Measurements from ENCODE around the gene CDKN2C.
"Not testable (repeated sequence)": the region's sequence is repeated elsewhere in the genome, so short reads cannot be mapped to it uniquely, and the experiment has no call there.

Gene CDKN2C

DNA sequence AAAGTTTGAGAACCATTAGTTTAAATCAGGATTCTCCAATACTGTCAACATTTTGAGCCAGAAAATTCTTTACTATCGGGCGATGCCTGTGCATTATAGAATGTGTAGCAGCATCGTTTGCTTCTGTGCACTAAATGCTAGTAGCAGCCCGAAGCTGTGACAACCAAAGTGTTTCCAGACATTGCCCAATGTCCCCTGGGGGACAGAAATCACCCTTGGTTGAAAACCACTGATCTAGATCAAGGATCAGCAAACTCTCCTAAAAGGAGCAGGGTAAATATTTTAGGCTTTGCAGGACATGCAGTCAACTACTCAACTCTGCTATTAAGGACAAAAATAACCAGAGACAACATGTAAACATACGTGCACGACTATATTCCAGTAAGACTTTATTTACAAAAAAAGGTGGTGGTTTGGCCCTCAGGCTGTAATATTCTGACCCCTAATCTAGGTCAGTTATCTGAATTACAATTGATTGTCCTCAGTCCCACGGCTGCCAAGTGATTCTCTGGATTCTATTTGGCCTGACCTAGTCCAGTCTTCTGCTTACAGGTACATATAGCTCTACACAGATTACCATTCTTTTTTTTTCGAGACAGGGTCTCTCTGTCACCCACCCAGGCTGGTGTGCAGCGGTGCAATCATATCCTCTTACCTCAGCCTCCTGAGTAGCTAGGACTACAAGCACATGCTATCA is 20.6 kb upstream of the CDKN2C start:
- TF ChIP-seq, protein P1, sequence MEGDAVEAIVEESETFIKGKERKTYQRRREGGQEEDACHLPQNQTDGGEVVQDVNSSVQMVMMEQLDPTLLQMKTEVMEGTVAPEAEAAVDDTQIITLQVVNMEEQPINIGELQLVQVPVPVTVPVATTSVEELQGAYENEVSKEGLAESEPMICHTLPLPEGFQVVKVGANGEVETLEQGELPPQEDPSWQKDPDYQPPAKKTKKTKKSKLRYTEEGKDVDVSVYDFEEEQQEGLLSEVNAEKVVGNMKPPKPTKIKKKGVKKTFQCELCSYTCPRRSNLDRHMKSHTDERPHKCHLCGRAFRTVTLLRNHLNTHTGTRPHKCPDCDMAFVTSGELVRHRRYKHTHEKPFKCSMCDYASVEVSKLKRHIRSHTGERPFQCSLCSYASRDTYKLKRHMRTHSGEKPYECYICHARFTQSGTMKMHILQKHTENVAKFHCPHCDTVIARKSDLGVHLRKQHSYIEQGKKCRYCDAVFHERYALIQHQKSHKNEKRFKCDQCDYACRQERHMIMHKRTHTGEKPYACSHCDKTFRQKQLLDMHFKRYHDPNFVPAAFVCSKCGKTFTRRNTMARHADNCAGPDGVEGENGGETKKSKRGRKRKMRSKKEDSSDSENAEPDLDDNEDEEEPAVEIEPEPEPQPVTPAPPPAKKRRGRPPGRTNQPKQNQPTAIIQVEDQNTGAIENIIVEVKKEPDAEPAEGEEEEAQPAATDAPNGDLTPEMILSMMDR (conservative IDR thresholded peaks at IDR 0.05; ENCODE audit: control insufficient read depth, insufficient read depth, low read depth, low read length), result no peak

DNA sequence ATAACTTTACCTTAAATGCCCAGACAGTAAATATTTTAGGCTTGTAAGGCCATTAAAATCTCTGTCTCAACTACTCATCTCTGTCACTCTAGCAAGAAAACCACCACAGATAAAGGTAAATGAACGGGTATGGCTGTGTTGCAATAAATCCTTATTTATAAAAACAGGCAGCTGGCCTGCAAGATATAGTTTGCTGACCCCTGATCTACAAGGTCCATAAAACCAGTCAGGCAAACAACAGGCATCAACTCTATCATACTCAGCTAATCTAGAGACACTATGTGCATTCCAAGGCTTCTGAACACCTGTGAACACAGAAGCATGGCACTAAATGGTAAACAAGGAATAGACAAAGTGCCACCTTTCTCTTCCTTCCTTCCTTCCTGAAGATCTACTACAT is 19.6 kb upstream of the CDKN2C start:
- DNase-seq (ENCODE audit: low read depth), result no peak
- TF ChIP-seq, protein P1 (conservative IDR thresholded peaks at IDR 0.05; ENCODE audit: control insufficient read depth, insufficient read depth, low read depth, low read length), result no peak
- no peak overlapping the region for H3K4me3 ChIP-seq (ENCODE audit: control insufficient read depth, low read depth, low read length)

More for the DNA sequence above, 20.6 kb upstream of the CDKN2C start:
- H3K4me3 ChIP-seq (ENCODE audit: control insufficient read depth, low read depth, low read length), result no peak overlapping the region
- peak; percentile 2 for DNase-seq (ENCODE audit: low read depth)

DNA sequence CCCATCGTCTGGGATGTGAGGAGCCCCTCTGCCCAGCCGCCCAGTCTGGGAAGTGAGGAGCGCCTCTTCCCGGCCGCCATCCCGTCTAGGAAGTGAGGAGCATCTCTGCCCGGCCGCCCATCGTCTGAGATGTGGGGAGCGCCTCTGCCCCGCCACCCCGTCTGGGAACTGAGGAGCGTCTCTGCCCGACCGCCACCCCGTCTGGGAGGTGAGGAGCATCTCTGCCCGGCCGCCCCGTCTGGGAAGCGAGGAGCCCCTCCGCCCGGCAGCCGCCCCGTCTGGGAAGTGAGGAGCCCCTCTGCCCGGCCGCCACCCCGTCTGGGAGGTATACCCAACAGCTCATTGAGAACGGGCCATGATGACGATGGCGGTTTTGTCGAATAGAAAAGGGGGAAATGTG is 17.5 kb upstream of the CDKN2C start:
- DNase-seq (ENCODE audit: low read depth); H3K4me3 ChIP-seq (ENCODE audit: control insufficient read depth, low read depth, low read length): not testable (repeated sequence)

DNA sequence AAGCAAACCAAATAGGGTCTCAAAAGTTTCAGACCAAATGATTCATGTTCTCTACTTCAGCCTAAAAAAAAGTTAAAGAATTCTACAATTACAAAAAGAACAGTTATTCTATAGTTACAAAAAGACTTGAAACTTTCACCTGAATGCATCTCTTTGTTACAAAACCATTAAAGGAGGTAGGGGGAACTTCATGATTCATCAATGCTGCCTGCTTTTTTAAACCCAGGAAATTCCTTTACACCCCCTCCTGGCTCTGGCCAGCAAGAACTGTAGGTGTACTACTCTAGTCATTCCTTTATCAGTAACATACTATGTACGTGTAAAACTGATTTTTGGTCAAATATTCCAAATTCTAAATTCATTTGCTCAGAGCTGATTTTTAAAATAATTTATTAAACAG is 14.9 kb upstream of the CDKN2C start:
- no peak for DNase-seq (ENCODE audit: low read depth)
- no peak overlapping the region for H3K4me3 ChIP-seq (ENCODE audit: control insufficient read depth, low read depth, low read length)
- TF ChIP-seq, protein P1 (conservative IDR thresholded peaks at IDR 0.05; ENCODE audit: control insufficient read depth, insufficient read depth, low read depth, low read length), result no peak

DNA sequence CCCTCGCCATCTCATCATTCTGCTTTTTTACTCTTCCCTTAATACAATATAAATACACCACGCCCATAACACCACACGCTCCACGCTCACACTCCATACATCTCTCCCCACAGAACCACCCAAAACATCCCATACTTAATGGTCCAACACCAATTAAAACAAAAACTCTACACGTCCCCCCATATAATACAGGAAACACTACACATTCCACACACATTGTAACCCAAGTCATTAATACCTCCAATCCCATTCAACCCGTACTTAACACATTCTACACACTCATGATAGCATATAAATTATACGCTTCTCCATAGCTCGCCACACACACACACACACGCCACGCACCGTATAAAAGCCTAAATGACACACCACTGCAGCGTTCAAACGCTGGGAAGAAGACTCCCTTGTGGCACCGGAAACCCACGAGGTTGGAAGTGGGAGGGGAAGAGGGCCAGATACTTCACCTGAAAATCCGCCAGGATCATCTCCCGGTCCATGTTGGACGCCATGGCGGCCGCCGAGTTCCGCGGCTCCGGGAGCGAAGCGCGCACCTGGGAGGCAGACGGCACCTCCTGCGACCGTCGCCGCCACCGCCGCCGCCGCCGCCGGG is 10.6 kb upstream of the CDKN2C start:
- DNase-seq (ENCODE audit: low read depth), result peak; percentile 46
- H3K4me3 ChIP-seq (ENCODE audit: control insufficient read depth, low read depth, low read length), result peak overlapping the region; percentile 96
- TF ChIP-seq, protein P1 (conservative IDR thresholded peaks at IDR 0.05; ENCODE audit: control insufficient read depth, insufficient read depth, low read depth, low read length), result no peak

DNA sequence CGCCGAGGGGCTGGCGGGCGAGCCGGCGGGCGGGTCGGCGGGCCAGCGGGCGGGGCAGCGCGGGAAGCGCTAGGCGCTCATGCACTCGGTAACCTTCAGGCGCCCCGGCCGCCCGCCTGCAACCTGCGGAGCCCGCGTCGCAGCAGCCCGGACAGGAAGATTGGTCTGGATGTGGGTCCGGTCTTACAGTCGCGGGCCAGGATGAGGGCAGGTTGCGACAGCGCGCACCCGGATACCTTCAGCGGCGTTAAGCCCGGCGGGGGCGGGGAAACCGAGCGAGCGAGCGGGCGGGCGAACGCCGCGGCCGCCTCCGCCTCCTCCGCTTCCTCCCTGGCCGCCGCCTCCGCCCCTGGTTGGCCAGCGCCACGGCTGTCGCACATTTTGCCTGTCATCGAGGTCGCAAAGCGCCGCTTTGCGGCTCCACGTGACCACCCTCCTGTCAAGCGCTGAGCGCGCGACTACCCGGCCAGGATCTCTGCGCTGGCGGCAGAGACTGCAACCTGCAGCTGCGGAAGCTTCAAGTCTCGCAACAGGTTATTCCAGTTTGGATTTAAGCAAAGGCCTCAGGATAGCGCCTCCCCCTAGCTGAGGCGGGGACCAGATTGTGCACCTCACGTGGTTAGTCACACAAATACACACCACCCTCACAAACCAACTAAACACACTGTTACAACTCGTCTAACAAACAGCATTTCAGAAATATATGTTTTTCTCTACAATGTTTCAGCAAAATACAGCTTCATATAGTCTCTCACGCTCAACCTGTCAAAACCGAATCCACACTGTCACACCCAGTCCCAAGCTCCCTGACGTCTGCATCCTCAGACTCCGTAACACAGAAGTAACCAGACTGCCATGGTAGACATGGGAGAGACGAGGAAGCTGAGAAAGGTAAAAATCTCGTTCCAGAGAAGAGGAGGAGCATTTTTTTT is 9.9 kb upstream of the CDKN2C start, which contains the start of gene FAF1:
TSS of gene FAF1 (minus strand) at position 355 of the 932 bp plus-strand sequence. CDS start 456 bp downstream, outside the sequence.
- peak; percentile 95 for DNase-seq (ENCODE audit: low read depth)
- TF ChIP-seq, protein P1 (conservative IDR thresholded peaks at IDR 0.05; ENCODE audit: control insufficient read depth, insufficient read depth, low read depth, low read length), result peak; percentile 11
- peak within 1 kb of the TSS; percentile 96 for H3K4me3 ChIP-seq (ENCODE audit: control insufficient read depth, low read depth, low read length)
